ENCODE data around the gene SDK1.

DNA sequence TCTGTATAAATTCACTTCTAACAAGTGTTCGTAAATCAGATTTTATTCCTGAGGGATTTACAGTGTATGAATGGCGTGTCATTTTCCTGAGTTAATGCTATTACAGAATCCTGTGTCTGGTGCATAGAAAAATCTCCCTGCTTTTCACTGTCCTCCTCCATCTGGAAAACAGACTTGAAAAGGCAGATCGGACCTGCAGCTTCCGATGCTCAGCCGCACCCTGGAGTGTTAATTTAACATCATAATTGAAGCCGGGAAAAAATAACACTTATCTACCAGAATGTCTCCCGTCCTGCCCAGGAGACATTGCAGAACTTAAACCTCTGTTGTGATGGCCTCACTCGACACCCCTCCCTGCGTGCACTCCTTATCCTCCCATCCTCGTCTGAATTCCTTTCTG is 939.0 kb downstream of the SDK1 start:
- TF ChIP-seq POLR2A (IDR thresholded peaks at IDR 0.05), result no peak
- TF ChIP-seq, protein P1, sequence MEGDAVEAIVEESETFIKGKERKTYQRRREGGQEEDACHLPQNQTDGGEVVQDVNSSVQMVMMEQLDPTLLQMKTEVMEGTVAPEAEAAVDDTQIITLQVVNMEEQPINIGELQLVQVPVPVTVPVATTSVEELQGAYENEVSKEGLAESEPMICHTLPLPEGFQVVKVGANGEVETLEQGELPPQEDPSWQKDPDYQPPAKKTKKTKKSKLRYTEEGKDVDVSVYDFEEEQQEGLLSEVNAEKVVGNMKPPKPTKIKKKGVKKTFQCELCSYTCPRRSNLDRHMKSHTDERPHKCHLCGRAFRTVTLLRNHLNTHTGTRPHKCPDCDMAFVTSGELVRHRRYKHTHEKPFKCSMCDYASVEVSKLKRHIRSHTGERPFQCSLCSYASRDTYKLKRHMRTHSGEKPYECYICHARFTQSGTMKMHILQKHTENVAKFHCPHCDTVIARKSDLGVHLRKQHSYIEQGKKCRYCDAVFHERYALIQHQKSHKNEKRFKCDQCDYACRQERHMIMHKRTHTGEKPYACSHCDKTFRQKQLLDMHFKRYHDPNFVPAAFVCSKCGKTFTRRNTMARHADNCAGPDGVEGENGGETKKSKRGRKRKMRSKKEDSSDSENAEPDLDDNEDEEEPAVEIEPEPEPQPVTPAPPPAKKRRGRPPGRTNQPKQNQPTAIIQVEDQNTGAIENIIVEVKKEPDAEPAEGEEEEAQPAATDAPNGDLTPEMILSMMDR (IDR thresholded peaks at IDR 0.05), result no peak

Data from body of pancreas (tissue), 4 donors.